Endothelial cell of umbilical vein (primary cell): ENCODE results near the gene HHIPL2. TPM values are rescaled to one million over a fixed set of nuclear protein-coding genes. Genes with fewer than 3 reads are reported as not detected.

ENCODE experiments used
- BruUV-seq: library from RNA; stranded (reverse); fragments of 400-500 nt; replicated peaks from 2 replicates; lab custom pipeline; 2021; lab: Mats Ljungman, UMichigan
- CTCF ChIA-PET: fragments of 300-600, 350-600 bp; sonication (Branson Sonifier 250); formaldehyde crosslinking; loops from one replicate; lab custom pipeline; 2021; ENCODE audit warnings: antibody characterized with exemption, inconsistent platforms; lab: Charles Lee
- POLR2A ChIA-PET: fragments of 300-600, 350-600 bp; sonication (Branson Sonifier 250); formaldehyde crosslinking; loops from one replicate; lab custom pipeline; 2021; ENCODE audit warnings: antibody characterized with exemption, inconsistent platforms; lab: Charles Lee
- DNase-seq: peaks from one replicate; pipeline ENCODE4 v3.0.0-alpha.2; 2011; ENCODE audit warnings: low read depth, low spot score
- FAIRE-seq: peaks from 2 replicates; lab custom pipeline; 2011; peaks lifted over from hg19 to GRCh38; lab: Jason Lieb, UNC
- H2AFZ ChIP-seq: 2 replicates; pipeline ENCODE4 v1.6.0; 2012; ENCODE audit warnings: low read depth, low read length, control low read depth, inconsistent platforms
- H3K27ac ChIP-seq: 2 replicates; pipeline ENCODE4 v1.5.1; 2011; ENCODE audit warnings: low read depth, mild to moderate bottlenecking, control low read depth, low read length, moderate library complexity; ENCODE audit not compliant: insufficient read depth
- H3K27me3 ChIP-seq, 2 experiments: 2 replicates each; pipeline versions ENCODE4 v1.6.0 to v1.6.1; 2011; ENCODE audit warnings: low read length in 2 of 2, mixed read lengths in 1 of 2; ENCODE audit not compliant: control insufficient read depth in 2 of 2, insufficient read depth in 2 of 2
- H3K36me3 ChIP-seq, 2 experiments: 2 replicates in 1 of 2; 3 replicates in 1 of 2; pipeline ENCODE4 v1.5.1; 2011; ENCODE audit warnings: low read length in 2 of 2, mild to moderate bottlenecking in 1 of 2, moderate library complexity in 1 of 2; ENCODE audit not compliant: control insufficient read depth in 2 of 2, insufficient read depth in 2 of 2; ENCODE audit errors: extremely low read depth in 1 of 2
- H3K4me1 ChIP-seq: 3 replicates; pipeline ENCODE4 v1.5.1; 2011; ENCODE audit warnings: mild to moderate bottlenecking, low read length; ENCODE audit not compliant: control insufficient read depth, insufficient read depth; ENCODE audit errors: extremely low read depth
- H3K4me2 ChIP-seq: 2 replicates; pipeline ENCODE4 v1.6.1; 2011; ENCODE audit warnings: low read length, control low read depth, mixed read lengths; ENCODE audit not compliant: insufficient read depth
- H3K4me3 ChIP-seq, 3 experiments: fragments of 200-600 bp in 1 of 3; sonication (generic), shearing (Covaris generic) in 1 of 3; replicated peaks in 1 of 3; 2 replicates each; pipeline ENCODE4 v1.5.1; 2011 to 2016; ENCODE audit warnings: control low read depth in 3 of 3, low read length in 3 of 3, mild to moderate bottlenecking in 2 of 3, inconsistent platforms in 1 of 3, low read depth in 1 of 3, moderate library complexity in 1 of 3; ENCODE audit not compliant: insufficient read depth in 1 of 3
- H3K79me2 ChIP-seq: 2 replicates; pipeline ENCODE4 v1.6.0; 2012; ENCODE audit warnings: low read length, inconsistent platforms; ENCODE audit not compliant: control insufficient read depth, insufficient read depth
- H3K9ac ChIP-seq: replicated peaks from 2 replicates; pipeline ENCODE3; 2011; ENCODE audit warnings: low read length, control low read depth; ENCODE audit not compliant: insufficient read depth; ENCODE audit errors: extremely low read depth
- H3K9me1 ChIP-seq: replicated peaks from 3 replicates; pipeline ENCODE4 v1.6.0; 2011; ENCODE audit warnings: mild to moderate bottlenecking, low read length; ENCODE audit not compliant: control insufficient read depth, insufficient read depth; ENCODE audit errors: extremely low read depth
- H3K9me3 ChIP-seq: replicated peaks from 2 replicates; pipeline ENCODE4 v1.5.1; 2012; ENCODE audit warnings: low read length, inconsistent platforms; ENCODE audit not compliant: control insufficient read depth, insufficient read depth
- H4K20me1 ChIP-seq: replicated peaks from 2 replicates; pipeline ENCODE3; 2011; ENCODE audit warnings: mild to moderate bottlenecking, low read length; ENCODE audit not compliant: control insufficient read depth, insufficient read depth; ENCODE audit errors: extremely low read depth
- CTCF ChIP-seq, 2 donors: IDR thresholded peaks; 1 replicate in 1 of 2; 2 replicates in 1 of 2; pipeline ENCODE4 v1.5.1; 2011; ENCODE audit warnings: low read length in 2 of 2, mild to moderate bottlenecking in 2 of 2, moderate library complexity in 2 of 2, control low read depth in 1 of 2, inconsistent platforms in 1 of 2, low read depth in 1 of 2; ENCODE audit not compliant: insufficient read depth in 1 of 2; ENCODE audit errors: extremely low read depth in 1 of 2
- EZH2 ChIP-seq: IDR thresholded peaks from 2 replicates; pipeline ENCODE4 v1.6.1; 2012; ENCODE audit warnings: borderline replicate concordance, low read depth, mild to moderate bottlenecking, moderate library complexity, low read length, inconsistent platforms; ENCODE audit not compliant: severe bottlenecking
- GATA2 ChIP-seq: IDR thresholded peaks from 2 replicates; pipeline ENCODE4 v1.7.0; 2011; ENCODE audit warnings: low read depth, mild to moderate bottlenecking, moderate library complexity, mixed read lengths, low read length; ENCODE audit not compliant: insufficient read length, insufficient read depth
- JUN ChIP-seq: IDR thresholded peaks from 2 replicates; pipeline ENCODE4 v1.6.1; 2011; ENCODE audit warnings: borderline replicate concordance, low read depth; ENCODE audit not compliant: insufficient read length, insufficient read depth
- MAX ChIP-seq: IDR thresholded peaks from 2 replicates; pipeline ENCODE4 v1.6.1; 2011; ENCODE audit not compliant: insufficient read depth, insufficient read length
- MYC ChIP-seq: IDR thresholded peaks from one replicate; pipeline ENCODE4 v1.6.1; 2011; ENCODE audit warnings: mild to moderate bottlenecking, low read depth, low read length
- POLR2A ChIP-seq: IDR thresholded peaks from 2 replicates; pipeline ENCODE4 v1.6.1; 2012; ENCODE audit warnings: low read depth, mild to moderate bottlenecking, control low read depth, low read length
- POLR2AphosphoS5 ChIP-seq: IDR thresholded peaks from 2 replicates; pipeline ENCODE4 v1.6.1; 2012; ENCODE audit warnings: low read depth, mild to moderate bottlenecking, control low read depth, low read length, moderate library complexity; ENCODE audit not compliant: insufficient read depth
- dilution Hi-C: fragments of 300-500 bp; cut with MboI; formaldehyde crosslinking; loops from one replicate; pipeline ENCODE4 v1.15.0; 2019; ENCODE audit warnings: low sequenced_read_pairs; ENCODE audit not compliant: extremely low pct_ligation_motif_present
- intact Hi-C: fragments of 100-400 bp; cut with micrococcal nuclease; formaldehyde crosslinking; loops from one replicate; pipeline ENCODE4 v1.10.0; 2022
- polyA plus RNA-seq, 4 experiments: library from polyadenylated mRNA; depleted of rRNA in 3 of 4; stranded (reverse) in 3 of 4; unstranded in 1 of 4; fragments of >200 nt; gene quantifications; 2 replicates each; pipeline versions ENCODE4 v1.2.1 to v1.2.3, GENCODE V29; 2011 to 2012; ENCODE audit warnings: missing spikeins in 1 of 4
- total RNA-seq: library from RNA; stranded (reverse); gene quantifications from 2 replicates; pipeline ENCODE4 v1.2.3, GENCODE V29; 2021

Gene HHIPL2
- total and polyA plus RNA-seq, 2 donors (not counting 3 experiments of a cell fraction or from before 2014, with no cell fraction given) = 0.03 TPM; not detected in 1

GRCh38 chr1:222555992-222556615 lies 8.2 kb upstream of the HHIPL2 start:
- Histone ChIP-seq H3K27me3 (no peaks in the 10 kb centered on the region), H2AFZ (no peak overlapping the region), H3K4me3 (no peak overlapping the region), H3K4me2 (no peak overlapping the region), H3K36me3 (no peaks in the 10 kb centered on the region), H3K9me1 (no peaks in the 10 kb centered on the region), H4K20me1 (no peaks in the 10 kb centered on the region), H3K79me2 (no peaks in the 10 kb centered on the region), H3K9me3 (no peaks in the 10 kb centered on the region), H3K27ac (no peak overlapping the region), H3K9ac (no peak overlapping the region), H3K4me1 (no peaks in the 10 kb centered on the region)
- FAIRE-seq = no peak
- POLR2A ChIA-PET = no interaction called here
- TF ChIP-seq POLR2A (no peak), JUN (no peak), MAX (no peak), POLR2AphosphoS5 (no peak), CTCF (IDR thresholded peaks at IDR 0.05; ENCODE audit: extremely low read depth in 1 of 2, insufficient read depth in 1 of 2, low read depth in 1 of 2, low read length in 2 of 2) (no peak), GATA2 (no peak), EZH2 (no peak), MYC (no peak)
- BruUV-seq = no TSS peak
- dilution Hi-C loops (no loop called here), intact Hi-C loops (no loop called here)
- no peak for DNase-seq
- CTCF ChIA-PET = interaction anchor here (1.5 kb wide), 1 partner anchor 26 kb away, joined by 4 read pairs; no protein-coding TSS in a partner anchor
